Measurements from ENCODE around the gene HOXB2. TPM values are rescaled to one million over a fixed set of nuclear protein-coding genes. Genes with fewer than 3 reads are reported as not detected.

Gene HOXB2
- 10 to 100 TPM in 3 of 4 donors, 1 to 10 TPM in 1; 9.2 to 24.2 (median 17.1) TPM for total RNA-seq

GRCh38 chr17:48545022-48545375, at the start of gene HOXB2:
Gene HOXB2, minus strand, starts transcription at chr17:48545109. Its CDS starts 198 bp downstream, at chr17:48544911.
- peaks cover 7 to 91% (median 32%) of the 10 kb centered on the region in 3 donors for H3K4me1 ChIP-seq
- H3K9me3 ChIP-seq, result no peaks in the 10 kb centered on the region
- intact Hi-C loops (cut with DNase I), result no loop called here
- 40 to 44% methylated on average over 10 to 12 of the region's 12 CpGs for WGBS, 2 donors
- TF ChIP-seq CTCF (IDR thresholded peaks at IDR 0.05), result no peak
- DNase-seq, result no peak
- H3K27me3 ChIP-seq, result peaks cover 0 to 74% (median 0%) of the 10 kb centered on the region in 4 donors
- peak within 1 kb of the TSS; percentile 91 to 95 (median 92) for H3K27ac ChIP-seq
- H3K36me3 ChIP-seq, result peaks cover 0 to 3% (median 0%) of the 10 kb centered on the region in 3 donors
- H3K4me3 ChIP-seq, result peak within 1 kb of the TSS; percentile 53 to 80 (median 72)

GRCh38 chr17:48593840-48594537, 49.1 kb upstream of the HOXB2 start:
- Histone ChIP-seq H3K4me1 (peaks cover 19 to 57% (median 45%) of the 10 kb centered on the region in 3 donors), H3K4me3 (peak overlapping the region; percentile 25 to 71 (median 42))
- DNase-seq, result no peak

DNA sequence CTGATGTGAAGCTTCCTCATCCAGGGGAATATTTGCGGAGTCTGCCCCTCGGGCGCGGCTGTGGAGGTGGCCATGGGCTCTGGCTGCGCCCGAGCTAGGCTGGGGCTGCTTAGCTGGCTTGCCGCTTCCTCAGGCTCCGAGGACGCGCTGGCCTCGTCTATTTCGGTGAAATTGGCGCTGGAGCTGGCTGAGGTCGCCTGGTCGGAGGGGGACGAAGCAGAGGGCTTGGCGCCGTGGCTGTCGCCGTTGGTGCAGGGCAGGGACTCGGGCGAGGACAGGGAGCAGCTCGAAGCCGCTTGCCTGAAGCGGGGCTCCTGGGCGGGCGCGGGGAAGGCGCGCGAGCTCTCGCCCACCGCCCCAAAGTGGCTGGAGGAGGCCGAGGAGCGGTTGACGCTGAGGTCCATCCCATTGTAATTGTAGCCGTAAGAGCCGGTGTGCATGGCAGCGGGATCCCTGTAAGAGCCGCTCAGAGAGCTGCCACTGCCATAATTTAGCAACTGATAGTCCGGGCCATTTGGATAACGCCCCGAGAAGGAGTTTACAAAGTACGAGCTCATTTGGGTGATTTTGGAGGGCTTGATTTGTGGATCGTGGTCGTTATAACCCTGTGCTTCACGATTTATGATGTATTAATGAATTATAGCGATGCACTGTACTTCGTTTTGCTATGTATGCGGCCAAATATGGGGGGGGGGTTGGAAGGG, 48.4 kb upstream of the HOXB2 start, which contains the start of gene HOXB5:
TSS of gene HOXB5 (minus strand) at position 654 of the 704 bp plus-strand sequence. CDS start at position 557, 97 bp downstream.
- peaks cover 19 to 55% (median 45%) of the 10 kb centered on the region in 3 donors for H3K4me1 ChIP-seq
- no peak for TF ChIP-seq CTCF (IDR thresholded peaks at IDR 0.05)
- TF ChIP-seq POLR2A (IDR thresholded peaks at IDR 0.05), result no peak
- peak within 1 kb of the TSS; percentile 25 to 71 (median 42) for H3K4me3 ChIP-seq
- peak within 1 kb of the TSS; percentile 11 to 69 (median 33) for H3K27ac ChIP-seq
- intact Hi-C loops (cut with DNase I), result loop anchor here (5.0 kb wide), 1 partner anchor 256 kb away; no protein-coding TSS in a partner anchor
- peaks cover 0 to 100% (median 41%) of the 10 kb centered on the region in 4 donors for H3K27me3 ChIP-seq
- WGBS, 2 donors, result 3 to 5% methylated on average over 14 to 25 of the region's 50 CpGs
- no peaks in the 10 kb centered on the region for H3K9me3 ChIP-seq
- H3K36me3 ChIP-seq, result no peaks in the 10 kb centered on the region
- DNase-seq, result no peak

More at GRCh38 chr17:48593840-48594537, 49.1 kb upstream of the HOXB2 start:
- Histone ChIP-seq H3K27ac (peak overlapping the region in 3 of 4 donors; percentile 17 to 69 (median 49)), H3K27me3 (peaks cover 0 to 100% (median 46%) of the 10 kb centered on the region in 4 donors), H3K9me3 (no peaks in the 10 kb centered on the region), H3K36me3 (no peaks in the 10 kb centered on the region)
- WGBS, 2 donors, result 2 to 20% methylated on average over 29 to 37 of the region's 37 CpGs
- TF ChIP-seq POLR2A (IDR thresholded peaks at IDR 0.05) (no peak), CTCF (IDR thresholded peaks at IDR 0.05) (peak; percentile 82 to 95 (median 92))
- intact Hi-C loops (cut with DNase I), result loop anchor here (5.0 kb wide), 1 partner anchor 257 kb away; no protein-coding TSS in a partner anchor

- Histone ChIP-seq H3K4me3 (peak overlapping the region in 3 of 4 donors; percentile 38 to 71 (median 46)), H3K36me3 (no peaks in the 10 kb centered on the region), H3K4me1 (peaks cover 12 to 48% (median 38%) of the 10 kb centered on the region in 3 donors), H3K9me3 (no peaks in the 10 kb centered on the region), H3K27me3 (peaks cover 0 to 100% (median 34%) of the 10 kb centered on the region in 4 donors), H3K27ac (peak overlapping the region in 3 of 4 donors; percentile 17 to 69 (median 49))
- WGBS, 2 donors, result 6 to 19% methylated on average over 12 to 14 of the region's 14 CpGs
- intact Hi-C loops (cut with DNase I), result loop anchor here (5.0 kb wide), 1 partner anchor 255 kb away; no protein-coding TSS in a partner anchor
- DNase-seq, result no peak
- TF ChIP-seq CTCF (IDR thresholded peaks at IDR 0.05) (no peak), POLR2A (IDR thresholded peaks at IDR 0.05) (no peak)
Measured at GRCh38 chr17:48592577-48592976, 47.7 kb upstream of the HOXB2 start.

Data from esophagus squamous epithelium (tissue), 5 donors.